Stimulated activated CD4-positive, alpha-beta T cell treated with anti-CD3 and anti-CD28 coated beads, Interleukin-4, amount 100 ng/mL, for 4 hours (primary cell): Measurements from ENCODE around the gene OR56A3.

Experiments used
- DNase-seq, 2 experiments: peaks; one replicate each; pipeline ENCODE4 v3.0.0-alpha.2; 2020

Gene OR56A3

DNA sequence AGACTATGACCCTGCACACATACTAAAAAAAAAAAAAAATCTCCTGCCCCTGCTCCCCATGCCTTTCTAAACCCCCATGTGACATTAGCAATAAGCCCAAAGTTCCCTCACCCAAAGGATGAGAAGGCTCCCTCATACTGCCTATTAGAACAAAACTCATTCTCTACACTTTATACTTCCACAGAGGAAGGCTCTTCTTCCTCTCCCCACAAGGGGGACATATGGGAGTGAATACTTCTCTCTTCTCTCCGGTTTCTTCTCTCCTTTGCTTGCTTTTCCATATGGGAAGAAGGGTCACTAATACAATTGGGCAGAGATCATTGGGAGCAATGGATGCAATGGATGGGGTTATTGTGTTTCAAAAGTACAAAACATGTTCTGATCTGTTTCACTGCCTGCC lies 41.4 kb downstream of the OR56A3 start:
- no peak for DNase-seq

DNA sequence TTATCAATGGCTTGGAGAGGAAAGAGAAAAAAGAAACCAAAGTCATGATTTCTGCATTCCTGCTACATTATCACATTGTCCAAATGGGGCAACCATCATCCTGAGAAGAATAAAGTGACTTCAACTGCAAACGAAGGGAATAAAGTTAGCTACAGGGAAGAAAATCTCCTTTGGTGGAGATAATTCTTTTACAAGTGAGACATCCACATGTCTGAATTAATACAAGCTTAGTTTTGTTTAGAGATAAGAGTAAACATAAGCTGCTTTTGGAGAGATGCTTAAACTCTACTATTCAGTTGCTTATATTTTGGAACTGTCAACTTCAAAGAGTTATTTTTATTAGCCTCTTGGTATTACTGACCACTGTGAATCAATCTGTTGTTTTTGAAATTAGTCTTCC lies 44.8 kb downstream of the OR56A3 start, which contains the start of gene OR52L1:
OR52L1 (minus strand) TSS at position 101 of the 400 bp plus-strand sequence; CDS start at position 46, 55 bp downstream.
- DNase-seq, result no peak

DNA sequence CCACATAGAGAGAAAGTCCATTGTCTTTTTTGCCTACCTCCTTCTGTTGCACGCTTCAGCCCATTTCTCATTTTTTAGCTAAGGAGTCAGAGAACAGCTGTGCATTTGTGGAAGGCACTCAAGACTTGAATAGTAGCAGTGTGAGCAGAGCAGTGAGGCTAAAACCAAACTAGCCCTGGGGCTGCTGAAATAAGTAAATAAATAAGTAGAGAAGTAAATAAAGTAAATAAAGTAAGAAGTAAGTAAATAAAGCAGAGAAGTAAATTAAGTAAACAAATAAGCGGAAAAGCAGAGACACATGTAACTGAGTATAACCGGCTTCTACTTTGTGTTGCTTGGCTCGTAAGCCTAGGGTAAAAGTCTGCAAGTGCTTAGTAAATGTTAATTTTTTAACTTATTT lies 47.2 kb downstream of the OR56A3 start:
- DNase-seq, result no peak

DNA sequence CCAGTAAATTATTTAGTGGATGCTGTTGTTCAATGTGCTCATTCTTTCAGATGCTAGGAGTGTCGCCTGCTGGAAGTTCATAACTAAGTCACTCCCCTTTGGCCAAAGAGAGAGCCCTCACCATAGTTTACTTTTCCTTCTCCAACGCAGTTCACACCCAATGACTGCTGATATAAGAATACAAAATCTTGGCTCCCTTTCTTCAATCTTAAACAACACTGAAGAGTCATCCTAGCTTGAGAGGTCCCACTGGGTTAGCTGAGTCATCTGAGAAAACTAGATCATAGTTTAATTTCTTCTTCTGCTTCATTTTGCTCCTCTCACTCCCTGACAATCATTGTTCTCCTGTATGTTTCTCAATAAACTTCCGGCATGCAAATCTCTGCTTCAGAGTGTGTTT lies 50.1 kb downstream of the OR56A3 start:
- no peak for DNase-seq

DNA sequence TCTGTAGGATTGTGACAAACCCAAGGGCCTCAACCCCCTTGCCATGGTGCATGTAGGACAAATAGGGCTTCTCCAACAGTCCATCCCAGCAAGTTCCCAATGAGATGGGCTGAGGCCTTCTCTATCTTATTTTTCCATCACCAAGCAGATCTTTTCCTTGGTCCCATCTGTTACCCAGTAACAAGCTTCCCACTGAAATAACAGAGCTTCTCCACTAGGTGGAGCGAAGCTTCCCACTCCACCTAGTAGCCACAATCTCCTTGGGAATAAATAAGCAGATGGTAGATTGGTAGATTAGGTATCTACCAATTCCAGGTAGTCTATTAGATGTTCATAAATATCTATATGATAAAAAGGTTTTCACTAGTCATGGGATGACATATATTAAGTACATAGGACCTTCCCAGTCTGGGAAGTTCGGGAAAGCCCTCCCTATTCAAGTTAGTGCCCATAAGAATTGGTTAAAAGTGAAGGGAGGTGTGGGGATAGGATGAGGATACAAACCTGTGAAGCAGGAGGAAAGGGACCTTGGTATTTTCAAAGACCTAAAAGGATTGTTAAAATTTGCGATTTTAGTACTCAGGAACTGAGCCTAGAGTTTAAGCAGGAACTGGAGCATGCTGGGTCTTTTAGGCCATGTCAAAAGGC lies 50.7 kb downstream of the OR56A3 start:
- no peak for DNase-seq

DNA sequence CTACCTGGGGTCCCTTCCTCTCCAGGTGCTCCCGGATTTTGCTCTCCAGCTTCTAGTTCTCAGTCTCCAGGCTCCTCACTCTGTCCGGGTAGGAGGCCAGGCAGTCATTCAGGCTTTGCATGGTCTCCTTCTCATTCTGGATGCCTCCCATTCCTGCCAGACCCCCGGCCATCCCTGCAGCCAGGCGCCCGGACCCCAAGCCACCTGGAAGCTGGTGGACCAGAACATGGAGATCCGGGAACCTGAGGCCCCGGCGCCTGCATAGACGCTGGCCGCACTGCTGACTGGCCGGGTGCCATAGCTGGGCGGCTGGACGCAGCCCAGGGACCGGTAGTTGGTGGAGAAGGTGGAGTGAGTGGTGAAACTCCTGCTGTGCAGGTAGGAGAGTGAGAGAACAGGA lies 52.7 kb downstream of the OR56A3 start:
- no peak for DNase-seq
